Retinal pigment epithelial cell (primary cell): ENCODE results near the gene MFSD2B.

ENCODE experiments used
- DNase-seq: peaks from one replicate; pipeline ENCODE4 v3.0.0-alpha.2; 2010; ENCODE audit warnings: low read depth
- H3K4me3 ChIP-seq: 2 replicates; pipeline ENCODE4 v1.5.1; 2011; ENCODE audit warnings: mild to moderate bottlenecking, low read length, control low read depth, moderate library complexity
- TF ChIP-seq, protein P1 (sequence below): conservative IDR thresholded peaks from 2 replicates; pipeline ENCODE4 v1.5.1; 2011; ENCODE audit warnings: low read depth, low read length, control low read depth, inconsistent platforms

MFSD2B gene

GRCh38 chr2:24052951-24053350 is 43.1 kb downstream of the MFSD2B start:
- TF ChIP-seq, protein P1, sequence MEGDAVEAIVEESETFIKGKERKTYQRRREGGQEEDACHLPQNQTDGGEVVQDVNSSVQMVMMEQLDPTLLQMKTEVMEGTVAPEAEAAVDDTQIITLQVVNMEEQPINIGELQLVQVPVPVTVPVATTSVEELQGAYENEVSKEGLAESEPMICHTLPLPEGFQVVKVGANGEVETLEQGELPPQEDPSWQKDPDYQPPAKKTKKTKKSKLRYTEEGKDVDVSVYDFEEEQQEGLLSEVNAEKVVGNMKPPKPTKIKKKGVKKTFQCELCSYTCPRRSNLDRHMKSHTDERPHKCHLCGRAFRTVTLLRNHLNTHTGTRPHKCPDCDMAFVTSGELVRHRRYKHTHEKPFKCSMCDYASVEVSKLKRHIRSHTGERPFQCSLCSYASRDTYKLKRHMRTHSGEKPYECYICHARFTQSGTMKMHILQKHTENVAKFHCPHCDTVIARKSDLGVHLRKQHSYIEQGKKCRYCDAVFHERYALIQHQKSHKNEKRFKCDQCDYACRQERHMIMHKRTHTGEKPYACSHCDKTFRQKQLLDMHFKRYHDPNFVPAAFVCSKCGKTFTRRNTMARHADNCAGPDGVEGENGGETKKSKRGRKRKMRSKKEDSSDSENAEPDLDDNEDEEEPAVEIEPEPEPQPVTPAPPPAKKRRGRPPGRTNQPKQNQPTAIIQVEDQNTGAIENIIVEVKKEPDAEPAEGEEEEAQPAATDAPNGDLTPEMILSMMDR = no peak
- DNase-seq = no peak
- H3K4me3 ChIP-seq = no peak overlapping the region

GRCh38 chr2:24054366-24055010 is 44.6 kb downstream of the MFSD2B start:
- TF ChIP-seq, protein P1 = no peak
- H3K4me3 ChIP-seq = no peak overlapping the region
- no peak for DNase-seq

- TF ChIP-seq, protein P1 = no peak
- H3K4me3 ChIP-seq = no peak overlapping the region
- DNase-seq = no peak
These were observed 45.9 kb downstream of the MFSD2B start for GRCh38 chr2:24055750-24056149.

DNA sequence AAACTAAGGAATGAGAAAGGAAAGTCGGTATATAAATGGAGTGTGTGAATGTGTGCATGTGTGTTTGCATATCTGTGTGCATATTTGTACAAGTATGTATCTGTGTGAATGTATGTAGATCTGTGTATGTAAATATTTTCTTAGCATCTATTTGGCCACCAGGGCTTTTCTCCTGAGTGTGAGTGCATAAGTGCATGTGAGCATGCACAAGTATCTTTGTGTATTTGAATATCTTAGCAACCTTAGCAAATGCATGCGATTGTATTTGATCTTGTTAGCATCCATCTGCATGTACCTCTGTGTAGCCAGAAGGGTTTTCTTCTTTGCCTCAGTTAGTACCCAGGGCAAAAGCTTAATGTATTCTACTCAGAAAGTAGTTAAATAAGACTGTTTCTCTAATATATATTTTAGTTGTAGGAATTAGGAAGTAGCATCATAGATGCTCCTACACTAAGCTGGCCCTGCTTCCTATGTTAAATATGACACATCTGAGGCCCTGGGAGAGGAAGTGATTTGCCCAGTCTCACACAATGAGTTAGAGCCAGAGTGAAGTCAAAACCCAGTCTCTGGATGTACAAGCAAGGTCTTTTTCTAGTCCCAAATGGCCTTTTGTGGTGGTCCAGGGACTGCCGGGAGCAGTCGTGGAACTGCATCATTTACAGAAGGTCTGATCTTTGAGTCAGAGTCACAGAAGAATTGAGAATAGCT is 48.8 kb downstream of the MFSD2B start:
- TF ChIP-seq, protein P1 = no peak
- H3K4me3 ChIP-seq = no peak overlapping the region
- DNase-seq = no peak

- no peak overlapping the region for H3K4me3 ChIP-seq
- TF ChIP-seq, protein P1 = no peak
- no peak for DNase-seq
These were observed 55.5 kb downstream of the MFSD2B start for GRCh38 chr2:24065341-24065740.

DNA sequence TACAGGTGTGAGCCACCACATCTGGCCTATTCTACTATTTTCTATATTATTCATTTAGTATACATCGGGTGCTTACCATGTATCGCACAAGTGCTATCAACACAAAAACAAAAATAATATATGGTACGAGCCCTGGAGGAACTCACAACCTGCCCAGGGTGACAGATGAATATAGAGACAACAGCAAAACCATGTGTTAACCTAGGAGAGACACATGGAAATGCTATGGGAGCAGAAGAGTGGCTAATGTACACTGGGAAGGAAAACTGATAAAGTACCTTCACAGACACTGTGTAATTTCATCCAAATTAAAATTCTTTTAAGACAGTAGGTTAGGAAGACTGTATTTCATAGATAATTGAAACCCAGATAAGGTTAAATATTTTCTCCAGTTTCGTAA is 62.4 kb downstream of the MFSD2B start:
- TF ChIP-seq, protein P1 = no peak
- H3K4me3 ChIP-seq = no peak overlapping the region
- DNase-seq = no peak

- no peak overlapping the region for H3K4me3 ChIP-seq
- no peak for DNase-seq
- TF ChIP-seq, protein P1 = no peak
These were observed 63.9 kb downstream of the MFSD2B start for GRCh38 chr2:24073816-24074215.
